GM06990 (cell line): Measurements from ENCODE around the gene AGBL3.

Experiments used
- DNase-seq: peaks from one replicate; pipeline ENCODE4 v3.0.0-alpha.2; 2011; ENCODE audit not compliant: insufficient read length; ENCODE audit errors: extremely low read depth
- H3K27me3 ChIP-seq: replicated peaks from 2 replicates; pipeline ENCODE4 v1.6.0; 2011; ENCODE audit warnings: low read length; ENCODE audit not compliant: control insufficient read depth, insufficient read depth
- H3K36me3 ChIP-seq: 2 replicates; pipeline ENCODE4 v1.5.1; 2011; ENCODE audit warnings: low read length; ENCODE audit not compliant: control insufficient read depth, insufficient read depth
- H3K4me3 ChIP-seq: replicated peaks from 2 replicates; pipeline ENCODE4 v1.5.1; 2011; ENCODE audit warnings: low read depth, mild to moderate bottlenecking, control low read depth, low read length
- TF ChIP-seq, protein P1 (sequence below): IDR thresholded peaks from 2 replicates; pipeline ENCODE4 v1.5.1; 2011; ENCODE audit warnings: low read length, control low read depth, mild to moderate bottlenecking, inconsistent platforms; ENCODE audit not compliant: insufficient read depth, poor library complexity, severe bottlenecking

The AGBL3 gene

GRCh38 chr7:135162382-135163001 is 176.2 kb downstream of the AGBL3 start:
- H3K4me3 ChIP-seq, result no peak overlapping the region
- peaks cover 34% of the 10 kb centered on the region for H3K36me3 ChIP-seq
- no peak for DNase-seq
- TF ChIP-seq, protein P1, sequence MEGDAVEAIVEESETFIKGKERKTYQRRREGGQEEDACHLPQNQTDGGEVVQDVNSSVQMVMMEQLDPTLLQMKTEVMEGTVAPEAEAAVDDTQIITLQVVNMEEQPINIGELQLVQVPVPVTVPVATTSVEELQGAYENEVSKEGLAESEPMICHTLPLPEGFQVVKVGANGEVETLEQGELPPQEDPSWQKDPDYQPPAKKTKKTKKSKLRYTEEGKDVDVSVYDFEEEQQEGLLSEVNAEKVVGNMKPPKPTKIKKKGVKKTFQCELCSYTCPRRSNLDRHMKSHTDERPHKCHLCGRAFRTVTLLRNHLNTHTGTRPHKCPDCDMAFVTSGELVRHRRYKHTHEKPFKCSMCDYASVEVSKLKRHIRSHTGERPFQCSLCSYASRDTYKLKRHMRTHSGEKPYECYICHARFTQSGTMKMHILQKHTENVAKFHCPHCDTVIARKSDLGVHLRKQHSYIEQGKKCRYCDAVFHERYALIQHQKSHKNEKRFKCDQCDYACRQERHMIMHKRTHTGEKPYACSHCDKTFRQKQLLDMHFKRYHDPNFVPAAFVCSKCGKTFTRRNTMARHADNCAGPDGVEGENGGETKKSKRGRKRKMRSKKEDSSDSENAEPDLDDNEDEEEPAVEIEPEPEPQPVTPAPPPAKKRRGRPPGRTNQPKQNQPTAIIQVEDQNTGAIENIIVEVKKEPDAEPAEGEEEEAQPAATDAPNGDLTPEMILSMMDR, result no peak
- no peaks in the 10 kb centered on the region for H3K27me3 ChIP-seq

- H3K4me3 ChIP-seq, result no peak overlapping the region
- no peaks in the 10 kb centered on the region for H3K27me3 ChIP-seq
- TF ChIP-seq, protein P1, result peak; percentile 26
- no peak for DNase-seq
- H3K36me3 ChIP-seq, result peaks cover 39% of the 10 kb centered on the region
Observed at GRCh38 chr7:135164357-135165061, 178.2 kb downstream of the AGBL3 start.

GRCh38 chr7:135165862-135166261 is 179.6 kb downstream of the AGBL3 start:
- Histone ChIP-seq H3K4me3 (no peak overlapping the region), H3K27me3 (no peaks in the 10 kb centered on the region), H3K36me3 (peaks cover 39% of the 10 kb centered on the region)
- no peak for DNase-seq
- TF ChIP-seq, protein P1, result no peak

- TF ChIP-seq, protein P1, result no peak
- DNase-seq, result no peak
- Histone ChIP-seq H3K4me3 (no peak overlapping the region), H3K36me3 (peaks cover 39% of the 10 kb centered on the region), H3K27me3 (no peaks in the 10 kb centered on the region)
Observed at GRCh38 chr7:135166338-135166990, 180.2 kb downstream of the AGBL3 start.

- Histone ChIP-seq H3K36me3 (peaks cover 39% of the 10 kb centered on the region), H3K27me3 (no peaks in the 10 kb centered on the region), H3K4me3 (no peak overlapping the region)
- DNase-seq, result no peak
- TF ChIP-seq, protein P1, result no peak
Observed at GRCh38 chr7:135167365-135167917, 181.1 kb downstream of the AGBL3 start.
